CD14-positive monocyte (primary cell): ENCODE measurements around the gene C11orf86. TPM values are rescaled to one million over a fixed set of nuclear protein-coding genes. Genes with fewer than 3 reads are reported as not detected.
A peak's percentile ranks its signal among the peaks of the same experiment; 100 is the strongest.

Experiments used
- DNase-seq, 3 donors: peaks; one replicate each; pipeline ENCODE4 v3.0.0-alpha.2; 2011 to 2022
- H2AFZ ChIP-seq: 2 replicates; pipeline ENCODE4 v1.6.0; 2012; ENCODE audit warnings: mild to moderate bottlenecking, low read depth, low read length, inconsistent platforms; ENCODE audit not compliant: insufficient read depth, poor library complexity, severe bottlenecking
- H3K27ac ChIP-seq, 2 donors: 1 replicate in 1 of 2; 2 replicates in 1 of 2; pipeline ENCODE4 v1.5.1; 2012 to 2013; ENCODE audit warnings: low read length in 2 of 2, control low read depth in 1 of 2, inconsistent platforms in 1 of 2, low read depth in 1 of 2, mild to moderate bottlenecking in 1 of 2
- H3K27me3 ChIP-seq, 2 donors: one replicate each; pipeline versions ENCODE4 v1.6.0 to v1.6.1; 2011 to 2013; ENCODE audit warnings: low read length in 2 of 2; ENCODE audit not compliant: control insufficient read depth in 2 of 2, insufficient read depth in 2 of 2
- H3K36me3 ChIP-seq, 2 donors: replicated peaks in 1 of 2; 1 replicate in 1 of 2; 2 replicates in 1 of 2; pipeline versions ENCODE4 v1.5.1 to v1.6.1; 2012 to 2013; ENCODE audit warnings: low read length in 2 of 2, control low read depth in 1 of 2, inconsistent platforms in 1 of 2, mild to moderate bottlenecking in 1 of 2; ENCODE audit not compliant: insufficient read depth in 2 of 2, control insufficient read depth in 1 of 2
- H3K4me1 ChIP-seq, 2 donors: 1 replicate in 1 of 2; 2 replicates in 1 of 2; pipeline versions ENCODE4 v1.5.1 to v1.6.1; 2012 to 2013; ENCODE audit warnings: low read length in 2 of 2, control low read depth in 1 of 2, inconsistent platforms in 1 of 2, mild to moderate bottlenecking in 1 of 2, moderate library complexity in 1 of 2; ENCODE audit not compliant: insufficient read depth in 2 of 2, control insufficient read depth in 1 of 2
- H3K4me2 ChIP-seq: replicated peaks from 2 replicates; pipeline ENCODE3; 2012; ENCODE audit warnings: low read length, moderate library complexity, mild to moderate bottlenecking; ENCODE audit not compliant: poor library complexity, severe bottlenecking; ENCODE audit errors: extremely low read depth
- H3K4me3 ChIP-seq, 3 experiments: fragments of 200-600 bp in 1 of 3; sonication (generic) in 1 of 3; replicated peaks in 1 of 3; 1 replicate in 2 of 3; 2 replicates in 1 of 3; pipeline ENCODE4 v1.5.1; 2011 to 2013; ENCODE audit warnings: low read length in 3 of 3, mild to moderate bottlenecking in 3 of 3, control low read depth in 2 of 3, low read depth in 2 of 3, inconsistent platforms in 1 of 3, moderate library complexity in 1 of 3
- H3K79me2 ChIP-seq: 2 replicates; pipeline ENCODE4 v1.6.0; 2012; ENCODE audit warnings: mild to moderate bottlenecking, control low read depth, inconsistent platforms, low read length, moderate library complexity; ENCODE audit not compliant: insufficient read depth
- H3K9ac ChIP-seq: 2 replicates; pipeline ENCODE4 v1.6.0; 2017; ENCODE audit warnings: low read length, mild to moderate bottlenecking; ENCODE audit not compliant: insufficient read depth, poor library complexity, severe bottlenecking
- H3K9me3 ChIP-seq, 2 donors: replicated peaks in 1 of 2; 1 replicate in 1 of 2; 2 replicates in 1 of 2; pipeline versions ENCODE4 v1.5.1 to v1.6.1; 2012 to 2013; ENCODE audit warnings: low read length in 2 of 2, control low read depth in 1 of 2; ENCODE audit not compliant: control insufficient read depth in 1 of 2, insufficient read depth in 1 of 2
- H4K20me1 ChIP-seq: 2 replicates; pipeline ENCODE4 v1.6.0; 2012; ENCODE audit warnings: mild to moderate bottlenecking, low read length, control low read depth, moderate library complexity; ENCODE audit not compliant: insufficient read depth
- H3K27ac Mint-ChIP-seq, 7 donors: one replicate each; pipeline ENCODE4 v1.8.0; 2020; ENCODE audit warnings: mild to moderate bottlenecking in 7 of 7, mixed read lengths in 7 of 7, moderate library complexity in 6 of 7, inconsistent platforms in 2 of 7
- H3K27me3 Mint-ChIP-seq, 3 donors: one replicate each; pipeline ENCODE4 v1.8.0; 2021 to 2022; ENCODE audit warnings: low read depth in 3 of 3, mild to moderate bottlenecking in 3 of 3, mixed read lengths in 3 of 3, moderate library complexity in 3 of 3, inconsistent platforms in 1 of 3
- H3K36me3 Mint-ChIP-seq, 2 donors: one replicate each; pipeline ENCODE4 v1.8.0; 2020; ENCODE audit warnings: mixed read lengths in 2 of 2, inconsistent platforms in 1 of 2, mild to moderate bottlenecking in 1 of 2
- H3K4me1 Mint-ChIP-seq: one replicate; pipeline ENCODE4 v1.8.0; 2020; ENCODE audit warnings: mild to moderate bottlenecking, mixed read lengths
- H3K4me3 Mint-ChIP-seq, 2 donors: one replicate each; pipeline ENCODE4 v1.8.0; 2020; ENCODE audit warnings: mild to moderate bottlenecking in 2 of 2, mixed read lengths in 2 of 2, moderate library complexity in 1 of 2
- H3K9me3 Mint-ChIP-seq, 7 donors: one replicate each; pipeline ENCODE4 v1.8.0; 2020 to 2022; ENCODE audit warnings: mixed read lengths in 7 of 7, mild to moderate bottlenecking in 6 of 7, moderate library complexity in 6 of 7, inconsistent platforms in 2 of 7
- CTCF ChIP-seq: fragments of 200-600 bp; IDR thresholded peaks from one replicate; pipeline ENCODE4 v1.8.0; 2022; ENCODE audit warnings: antibody characterized with exemption, mild to moderate bottlenecking
- WGBS: methylation state at CpG from one replicate; pipeline ENCODE4 v1.1.5; 2013; ENCODE audit warnings: missing lambda C conversion rate; ENCODE audit not compliant: insufficient coverage; 5-methylcytosine and 5-hydroxymethylcytosine counted together
- intact Hi-C, 2 donors: fragments of 100-400 bp; cut with micrococcal nuclease; formaldehyde crosslinking; loops; one replicate each; pipeline versions ENCODE4 v1.15.0 to v1.15.1; 2023
- polyA plus RNA-seq, 3 donors: library from polyadenylated mRNA; depleted of rRNA in 1 of 3; unstranded in 2 of 3; stranded (reverse) in 1 of 3; fragments of 300-500 nt in 2 of 3; fragments of >200 nt in 1 of 3; fragmentation: Illumina TruSeq in 2 of 3; gene quantifications; 1 replicate in 2 of 3; 2 replicates in 1 of 3; pipeline ENCODE4 v1.2.3, GENCODE V29; 2012 to 2021

The C11orf86 gene
- polyA plus RNA-seq, 3 donors, result not detected

- Histone ChIP-seq H3K79me2 (no peaks in the 10 kb centered on the region), H3K4me2 (no peak overlapping the region), H3K4me1 (peaks cover 2 to 22% of the 10 kb centered on the region in 2 donors), H3K9ac (no peak overlapping the region), H3K27ac (no peak overlapping the region), H4K20me1 (no peaks in the 10 kb centered on the region), H3K4me3 (no peak overlapping the region), H3K9me3 (peaks cover 9 to 13% of the 10 kb centered on the region in 2 donors), H3K36me3 (no peaks in the 10 kb centered on the region), H2AFZ (no peak overlapping the region), H3K27me3 (peaks cover 0 to under 1% of the 10 kb centered on the region in 2 donors)
- Mint-ChIP-seq H3K27me3 (peaks cover 13 to 26% (median 15%) of the 10 kb centered on the region in 3 donors), H3K9me3 (peaks cover 0 to 22% (median 19%) of the 10 kb centered on the region in 7 donors), H3K36me3 (no peaks in the 10 kb centered on the region), H3K4me1 (peaks cover 25% of the 10 kb centered on the region), H3K4me3 (no peak overlapping the region), H3K27ac (peak overlapping the region in 1 of 7 donors; percentile 9)
- peak in 1 of 3 donors; percentile 26 for DNase-seq
- intact Hi-C loops, result no loop called here
- 38% methylated on average over 1 of the region's 3 CpGs for WGBS
- no peak for TF ChIP-seq CTCF
Measured at GRCh38 chr11:66964495-66964894, 10.6 kb upstream of the C11orf86 start.

GRCh38 chr11:66966351-66966750 is 8.8 kb upstream of the C11orf86 start:
- H3K9ac ChIP-seq, result no peak overlapping the region
- 73% methylated on average over 2 of the region's 5 CpGs for WGBS
- H3K4me1 ChIP-seq, result peaks cover 19 to 38% of the 10 kb centered on the region in 2 donors
- H3K4me3 ChIP-seq, result no peak overlapping the region
- peaks cover 7 to 17% (median 16%) of the 10 kb centered on the region in 3 donors for H3K27me3 Mint-ChIP-seq
- no peak overlapping the region for H3K4me2 ChIP-seq
- peaks cover 0 to 12% (median 8%) of the 10 kb centered on the region in 7 donors for H3K9me3 Mint-ChIP-seq
- peaks cover 42% of the 10 kb centered on the region for H3K4me1 Mint-ChIP-seq
- H3K36me3 Mint-ChIP-seq, result no peaks in the 10 kb centered on the region
- H3K4me3 Mint-ChIP-seq, result no peak overlapping the region
- no peak for TF ChIP-seq CTCF
- intact Hi-C loops, result no loop called here
- no peaks in the 10 kb centered on the region for H3K36me3 ChIP-seq
- no peaks in the 10 kb centered on the region for H3K27me3 ChIP-seq
- no peak for DNase-seq
- H3K79me2 ChIP-seq, result no peaks in the 10 kb centered on the region
- no peaks in the 10 kb centered on the region for H4K20me1 ChIP-seq
- peaks cover 1 to 4% of the 10 kb centered on the region in 2 donors for H3K9me3 ChIP-seq
- H3K27ac ChIP-seq, result no peak overlapping the region
- no peak overlapping the region for H2AFZ ChIP-seq
- no peak overlapping the region for H3K27ac Mint-ChIP-seq
